Thyroid gland (tissue), 4 donors: Measurements from ENCODE around the gene CAMK1D.

Source experiments
- POLR2A ChIP-seq, 2 donors: fragments of 450-650 bp; IDR thresholded peaks; one replicate each; pipeline ENCODE4 v1.6.1; 2017; ENCODE audit warnings: antibody characterized with exemption in 2 of 2, mild to moderate bottlenecking in 2 of 2, moderate library complexity in 1 of 2
- TF ChIP-seq, protein P1 (sequence below), 6 experiments: fragments of 200-600 bp in 3 of 6; fragments of 450-650 bp in 3 of 6; sonication (generic) in 3 of 6; IDR thresholded peaks; one replicate each; pipeline ENCODE4 v1.5.1; 2016 to 2019; ENCODE audit warnings: antibody characterized with exemption in 6 of 6, mild to moderate bottlenecking in 2 of 6, inconsistent platforms in 1 of 6, moderate library complexity in 1 of 6

DNA sequence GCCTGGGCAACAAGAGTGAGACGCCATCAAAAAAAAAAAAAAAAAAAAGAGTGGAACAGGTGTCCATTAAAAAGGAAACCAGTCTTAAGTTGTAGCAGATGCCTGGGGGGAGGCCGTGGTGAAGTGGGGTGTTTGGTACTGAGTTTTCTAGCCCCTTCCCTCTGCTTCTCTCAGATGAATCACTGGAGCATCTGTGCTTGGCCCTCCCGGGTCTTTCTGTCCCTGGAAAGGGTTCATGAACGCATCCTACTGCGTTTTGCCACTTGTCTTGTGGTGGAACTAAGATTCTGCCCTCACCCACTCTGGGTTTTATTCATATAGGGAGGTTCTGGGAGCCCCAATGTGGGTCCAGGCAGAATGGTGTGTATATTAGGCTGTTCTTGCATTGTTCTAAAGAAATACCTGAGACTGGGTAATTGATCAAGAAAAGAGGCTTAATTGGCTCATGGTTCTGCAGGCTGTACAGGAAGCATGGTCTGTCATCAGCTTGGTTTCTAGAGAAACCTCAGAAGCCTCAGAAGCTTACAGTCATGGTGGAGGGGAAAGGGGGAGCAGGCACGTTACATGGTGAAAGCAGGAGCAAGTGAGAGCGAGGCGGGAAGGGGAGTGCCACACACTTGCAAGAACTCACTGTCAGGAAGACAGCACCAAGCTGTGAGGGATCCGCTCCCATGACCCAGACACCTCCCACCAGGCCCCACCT, 63.5 kb downstream of the CAMK1D start:
- TF ChIP-seq, protein P1, sequence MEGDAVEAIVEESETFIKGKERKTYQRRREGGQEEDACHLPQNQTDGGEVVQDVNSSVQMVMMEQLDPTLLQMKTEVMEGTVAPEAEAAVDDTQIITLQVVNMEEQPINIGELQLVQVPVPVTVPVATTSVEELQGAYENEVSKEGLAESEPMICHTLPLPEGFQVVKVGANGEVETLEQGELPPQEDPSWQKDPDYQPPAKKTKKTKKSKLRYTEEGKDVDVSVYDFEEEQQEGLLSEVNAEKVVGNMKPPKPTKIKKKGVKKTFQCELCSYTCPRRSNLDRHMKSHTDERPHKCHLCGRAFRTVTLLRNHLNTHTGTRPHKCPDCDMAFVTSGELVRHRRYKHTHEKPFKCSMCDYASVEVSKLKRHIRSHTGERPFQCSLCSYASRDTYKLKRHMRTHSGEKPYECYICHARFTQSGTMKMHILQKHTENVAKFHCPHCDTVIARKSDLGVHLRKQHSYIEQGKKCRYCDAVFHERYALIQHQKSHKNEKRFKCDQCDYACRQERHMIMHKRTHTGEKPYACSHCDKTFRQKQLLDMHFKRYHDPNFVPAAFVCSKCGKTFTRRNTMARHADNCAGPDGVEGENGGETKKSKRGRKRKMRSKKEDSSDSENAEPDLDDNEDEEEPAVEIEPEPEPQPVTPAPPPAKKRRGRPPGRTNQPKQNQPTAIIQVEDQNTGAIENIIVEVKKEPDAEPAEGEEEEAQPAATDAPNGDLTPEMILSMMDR (IDR thresholded peaks at IDR 0.05) = no peak
- TF ChIP-seq POLR2A (IDR thresholded peaks at IDR 0.05) = no peak
